H7 (cell line): ENCODE data around the gene BMP6. TPM values are rescaled to one million over a fixed set of nuclear protein-coding genes. Genes with fewer than 3 reads are reported as not detected.

Experiments
- DNase-seq: peaks from one replicate; pipeline ENCODE4 v3.0.0; 2012
- H3K27me3 ChIP-seq: 2 replicates; pipeline ENCODE4 v1.6.0; 2011; ENCODE audit warnings: mild to moderate bottlenecking, low read length; ENCODE audit not compliant: control insufficient read depth, insufficient read depth
- H3K36me3 ChIP-seq: replicated peaks from 2 replicates; pipeline ENCODE4 v1.5.1; 2011; ENCODE audit warnings: low read length; ENCODE audit not compliant: control insufficient read depth, insufficient read depth
- H3K4me3 ChIP-seq: 2 replicates; pipeline ENCODE4 v1.5.1; 2011; ENCODE audit warnings: low read depth, mild to moderate bottlenecking, control low read depth, low read length, moderate library complexity; ENCODE audit not compliant: insufficient read depth
- total RNA-seq: library from RNA; depleted of rRNA; stranded (reverse); fragments of >200 nt; shearing (Covaris generic); gene quantifications from 2 replicates; pipeline ENCODE4 v1.2.3, GENCODE V29; 2014

Gene BMP6
- total RNA-seq, 1 experiment from 2014 or later = 0.73 TPM

DNA sequence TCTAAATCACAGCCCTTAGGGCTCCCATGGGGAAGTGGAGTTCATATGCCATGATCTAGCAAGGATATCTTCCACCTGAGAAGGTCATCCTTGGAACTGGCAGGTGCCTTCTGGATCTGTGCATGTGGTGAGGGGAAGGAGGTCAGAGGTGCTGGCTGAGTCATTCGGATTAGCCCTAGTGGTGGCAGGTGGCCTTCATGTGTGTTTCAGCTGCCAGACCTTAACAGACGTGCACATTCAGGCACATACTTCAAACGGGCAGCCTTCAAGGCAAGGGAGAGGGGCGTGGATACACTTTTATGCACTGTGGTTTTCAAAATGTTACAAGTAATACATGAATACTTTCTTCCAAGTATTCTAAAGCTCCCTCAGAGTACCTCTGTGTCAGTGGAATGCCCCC, 51.2 kb downstream of the BMP6 start:
- no peaks in the 10 kb centered on the region for H3K27me3 ChIP-seq
- H3K4me3 ChIP-seq = no peak overlapping the region
- no peaks in the 10 kb centered on the region for H3K36me3 ChIP-seq
- DNase-seq = no peak

DNA sequence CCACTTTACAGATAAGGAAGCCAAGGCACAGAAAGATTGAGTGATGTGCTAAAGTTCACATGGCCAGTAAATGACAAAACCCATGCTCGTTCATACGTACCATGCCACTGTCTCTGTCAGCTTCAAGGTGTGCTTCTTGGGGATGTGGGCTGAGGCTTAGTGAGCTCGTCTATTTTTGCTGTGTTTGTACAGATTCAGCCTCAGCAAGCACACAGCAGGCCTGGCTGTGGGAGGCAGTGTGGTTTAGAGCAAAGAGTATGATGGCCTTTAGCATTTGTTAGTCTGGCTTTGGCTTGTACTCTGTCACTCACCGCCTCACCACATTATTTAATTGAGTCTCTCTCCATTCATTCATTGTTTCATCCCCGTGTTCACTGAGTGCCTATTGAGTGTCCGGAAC, 55.3 kb downstream of the BMP6 start:
- Histone ChIP-seq H3K27me3 (no peaks in the 10 kb centered on the region), H3K36me3 (no peaks in the 10 kb centered on the region), H3K4me3 (no peak overlapping the region)
- DNase-seq = no peak

GRCh38 chr6:7784248-7784647, 58.3 kb downstream of the BMP6 start:
- DNase-seq = no peak
- Histone ChIP-seq H3K27me3 (no peaks in the 10 kb centered on the region), H3K4me3 (no peak overlapping the region), H3K36me3 (no peaks in the 10 kb centered on the region)

GRCh38 chr6:7784706-7785105, 58.8 kb downstream of the BMP6 start:
- DNase-seq = no peak
- Histone ChIP-seq H3K36me3 (no peaks in the 10 kb centered on the region), H3K4me3 (no peak overlapping the region), H3K27me3 (no peaks in the 10 kb centered on the region)

GRCh38 chr6:7785243-7786035, 59.5 kb downstream of the BMP6 start:
- no peaks in the 10 kb centered on the region for H3K36me3 ChIP-seq
- no peak overlapping the region for H3K4me3 ChIP-seq
- DNase-seq = no peak
- no peaks in the 10 kb centered on the region for H3K27me3 ChIP-seq

GRCh38 chr6:7786214-7786661, 60.3 kb downstream of the BMP6 start:
- Histone ChIP-seq H3K27me3 (no peaks in the 10 kb centered on the region), H3K4me3 (no peak overlapping the region), H3K36me3 (no peaks in the 10 kb centered on the region)
- DNase-seq = no peak

DNA sequence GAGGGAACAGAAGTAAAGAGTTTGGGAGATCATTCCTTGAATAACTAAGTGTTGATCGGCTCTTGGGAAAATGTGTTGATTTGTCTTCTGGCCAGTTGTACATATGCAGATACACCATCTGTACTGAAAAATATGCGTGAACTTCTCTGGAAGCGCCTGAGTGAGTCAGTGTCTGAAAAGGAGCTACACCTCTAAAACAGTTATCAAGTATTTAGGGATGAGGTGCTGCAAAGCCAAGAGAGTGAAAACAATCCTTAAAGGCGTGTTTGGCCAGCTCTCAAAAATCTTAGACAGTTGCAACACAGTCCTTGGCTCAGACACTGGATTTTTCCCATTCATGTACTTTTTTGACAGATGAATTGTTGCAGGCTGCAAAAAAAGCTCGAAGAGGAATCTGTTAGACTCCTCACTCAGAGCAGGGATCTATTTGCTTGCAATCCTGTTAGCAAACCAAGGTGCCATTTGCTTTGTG, 61.3 kb downstream of the BMP6 start:
- Histone ChIP-seq H3K4me3 (no peak overlapping the region), H3K36me3 (no peaks in the 10 kb centered on the region), H3K27me3 (no peaks in the 10 kb centered on the region)
- DNase-seq = no peak

GRCh38 chr6:7787731-7788130, 61.8 kb downstream of the BMP6 start:
- Histone ChIP-seq H3K4me3 (no peak overlapping the region), H3K27me3 (no peaks in the 10 kb centered on the region), H3K36me3 (no peaks in the 10 kb centered on the region)
- DNase-seq = no peak

DNA sequence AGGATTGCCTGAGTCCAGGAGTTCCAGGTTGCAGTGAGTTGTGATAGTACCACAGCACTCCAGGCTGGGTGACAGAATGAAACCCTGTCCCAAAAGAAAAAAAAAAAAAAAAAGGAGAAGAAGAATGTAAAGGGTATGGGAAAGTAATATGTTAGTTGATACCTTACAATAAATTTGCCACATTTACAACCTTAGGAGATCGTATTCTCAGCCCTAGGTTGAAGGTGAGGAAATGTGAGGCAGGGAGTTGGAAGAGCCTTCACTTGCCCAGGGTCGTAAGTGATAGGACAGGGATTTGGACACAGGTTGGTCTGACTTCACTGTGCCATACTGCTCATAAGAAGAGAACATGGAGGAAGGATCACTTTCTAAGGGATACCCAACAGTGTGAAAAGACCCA, 68.6 kb downstream of the BMP6 start:
- H3K36me3 ChIP-seq = no peaks in the 10 kb centered on the region
- no peaks in the 10 kb centered on the region for H3K27me3 ChIP-seq
- no peak for DNase-seq
- no peak overlapping the region for H3K4me3 ChIP-seq

DNA sequence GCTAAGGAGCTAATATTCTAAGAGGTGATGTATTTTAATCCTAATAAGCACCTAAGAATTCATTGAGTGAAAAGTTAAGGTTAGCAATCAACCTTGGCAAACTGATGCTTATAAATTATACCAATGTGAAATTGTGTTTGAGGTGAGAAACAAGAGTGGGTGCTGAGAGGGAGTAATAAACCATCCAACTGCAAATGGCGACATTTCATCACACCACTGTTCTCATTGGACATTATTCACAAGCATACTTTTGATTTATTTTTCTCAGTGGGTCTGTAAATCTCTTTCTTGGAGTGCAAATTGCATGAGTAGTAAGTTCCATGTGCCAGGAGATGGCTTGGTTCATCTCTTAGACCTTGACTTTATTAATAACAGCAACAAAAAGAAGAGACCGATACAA, 71.5 kb downstream of the BMP6 start:
- no peaks in the 10 kb centered on the region for H3K27me3 ChIP-seq
- DNase-seq = no peak
- H3K36me3 ChIP-seq = no peaks in the 10 kb centered on the region
- no peak overlapping the region for H3K4me3 ChIP-seq

DNA sequence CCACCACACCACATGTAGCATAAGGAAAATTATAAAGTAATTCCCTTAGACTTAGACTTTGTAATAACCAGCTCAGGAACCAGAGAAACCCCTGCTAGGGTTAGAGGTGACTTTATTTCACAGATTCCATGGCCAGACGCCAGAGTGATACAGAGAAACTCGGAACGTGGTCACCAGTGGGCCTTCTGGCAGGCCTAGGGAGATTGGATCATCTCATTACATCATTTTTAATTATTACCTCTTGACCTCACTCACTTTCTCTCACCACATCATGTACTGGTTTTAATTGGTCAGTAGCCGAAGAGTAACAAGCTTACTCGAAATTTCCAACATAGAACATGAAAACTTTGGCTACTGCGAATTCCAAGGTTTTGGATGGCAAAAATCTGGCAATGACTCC, 72.9 kb downstream of the BMP6 start:
- Histone ChIP-seq H3K4me3 (no peak overlapping the region), H3K27me3 (no peaks in the 10 kb centered on the region; the same call in 1 of the 2 replicates), H3K36me3 (no peaks in the 10 kb centered on the region)
- DNase-seq = no peak

DNA sequence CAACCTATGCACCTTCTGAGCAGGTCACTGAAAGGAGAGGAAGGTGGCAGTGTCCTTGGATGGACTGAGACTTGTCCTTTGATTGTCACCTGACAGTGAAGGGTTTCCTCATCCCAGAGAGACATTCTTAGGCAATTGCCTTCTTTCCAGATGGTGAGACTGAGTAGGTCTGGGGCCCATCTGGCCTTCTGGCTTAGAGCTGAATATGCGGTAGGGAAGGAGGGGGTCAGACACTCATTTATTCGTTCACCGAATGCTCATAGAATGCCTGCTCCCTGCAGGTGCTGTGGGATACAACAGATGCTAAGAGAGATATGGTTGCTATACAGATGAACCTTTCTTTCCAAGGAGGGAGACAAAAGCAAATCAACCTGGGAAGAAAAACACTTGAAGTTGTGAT, 76.8 kb downstream of the BMP6 start:
- H3K4me3 ChIP-seq = no peak overlapping the region
- H3K27me3 ChIP-seq = no peaks in the 10 kb centered on the region; the same call in 1 of the 2 replicates
- no peaks in the 10 kb centered on the region for H3K36me3 ChIP-seq
- DNase-seq = no peak

- DNase-seq = no peak
- H3K27me3 ChIP-seq = no peaks in the 10 kb centered on the region; the same call in 1 of the 2 replicates
- no peak overlapping the region for H3K4me3 ChIP-seq
- no peaks in the 10 kb centered on the region for H3K36me3 ChIP-seq
Measured at GRCh38 chr6:7803214-7803613, 77.3 kb downstream of the BMP6 start.

- H3K36me3 ChIP-seq = no peaks in the 10 kb centered on the region
- DNase-seq = no peak
- no peak overlapping the region for H3K4me3 ChIP-seq
- H3K27me3 ChIP-seq = no peaks in the 10 kb centered on the region; the same call in 1 of the 2 replicates
Measured at GRCh38 chr6:7805078-7805849, 79.4 kb downstream of the BMP6 start.

- no peak overlapping the region for H3K4me3 ChIP-seq
- no peaks in the 10 kb centered on the region; the same call in 1 of the 2 replicates for H3K27me3 ChIP-seq
- no peaks in the 10 kb centered on the region for H3K36me3 ChIP-seq
- DNase-seq = peak; percentile 35
Measured at GRCh38 chr6:7805850-7806214, 79.9 kb downstream of the BMP6 start.
